Stimulated activated effector memory CD8-positive, alpha-beta T cell treated with anti-CD3 and anti-CD28 coated beads, Interleukin-12 subunit alpha, Interleukin-12 subunit beta, amount 100 ng/mL, for 72 hours (primary cell): ENCODE measurements around the gene LY9.

Experiments
- ATAC-seq: fragments of 150-1000 bp; cut with Tn5 transposase; 2 replicates; pipeline ENCODE4 v1.10.0; 2021
- DNase-seq, 2 donors: peaks; one replicate each; pipeline ENCODE4 v3.0.0; 2021 to 2022; ENCODE audit warnings: low spot score in 2 of 2
- H3K27ac Mint-ChIP-seq: one replicate; pipeline ENCODE4 v1.8.0; 2022; ENCODE audit warnings: mild to moderate bottlenecking, mixed read lengths
- H3K36me3 Mint-ChIP-seq: one replicate; pipeline ENCODE4 v1.8.0; 2022; ENCODE audit warnings: mild to moderate bottlenecking, mixed read lengths
- H3K4me1 Mint-ChIP-seq: one replicate; pipeline ENCODE4 v1.8.0; 2022; ENCODE audit warnings: mixed read lengths
- H3K4me3 Mint-ChIP-seq: one replicate; pipeline ENCODE4 v1.8.0; 2022; ENCODE audit warnings: mild to moderate bottlenecking, mixed read lengths
- H3K9me3 Mint-ChIP-seq: one replicate; pipeline ENCODE4 v1.8.0; 2022; ENCODE audit warnings: mixed read lengths

The LY9 gene

DNA sequence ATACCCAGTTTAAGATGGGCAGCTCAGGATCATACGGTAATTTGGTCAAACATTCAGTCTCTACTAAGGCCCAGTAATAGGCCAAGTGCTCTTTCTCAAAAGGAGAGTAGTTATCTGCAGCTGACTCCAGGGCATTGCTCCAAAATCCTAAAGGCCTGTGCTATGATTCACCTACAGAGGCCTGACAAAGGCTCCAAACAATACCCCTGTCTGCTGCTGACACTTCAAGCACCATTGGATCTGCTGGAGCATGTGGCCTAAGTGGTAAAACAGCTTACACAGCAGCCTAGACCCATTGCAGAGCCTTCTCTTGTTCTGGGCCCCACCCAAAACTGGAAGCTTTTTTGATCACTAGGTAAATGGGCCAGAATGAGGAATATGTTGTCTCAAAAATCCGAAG lies 34.1 kb upstream of the LY9 start:
- Mint-ChIP-seq H3K36me3 (peaks cover 4% of the 10 kb centered on the region), H3K4me3 (no peak overlapping the region), H3K4me1 (peaks cover 33% of the 10 kb centered on the region), H3K27ac (no peak overlapping the region), H3K9me3 (no peaks in the 10 kb centered on the region)
- DNase-seq, result no peak
- ATAC-seq, result no peak

DNA sequence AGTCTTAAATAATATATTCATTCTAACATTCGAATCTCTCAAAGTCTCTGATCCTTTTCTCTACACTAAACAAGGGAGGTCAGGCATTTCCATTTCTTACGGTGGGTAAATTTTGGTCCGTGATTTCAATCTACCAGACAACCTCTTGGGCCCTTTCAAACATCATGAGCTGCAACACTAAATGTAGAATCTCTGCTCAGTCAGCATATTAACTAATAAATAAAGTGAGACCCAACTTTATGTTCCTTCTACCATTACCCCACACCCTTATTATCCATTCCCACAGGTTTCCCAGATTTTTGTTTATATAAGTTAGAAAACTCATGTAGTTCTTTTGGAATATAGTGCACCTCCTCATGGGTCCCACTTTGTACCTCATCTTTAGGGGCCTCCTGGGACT lies 32.0 kb upstream of the LY9 start:
- ATAC-seq (no peak), DNase-seq (no peak)
- H3K36me3 Mint-ChIP-seq, result peaks cover 6% of the 10 kb centered on the region
- H3K27ac Mint-ChIP-seq, result no peak overlapping the region
- peaks cover 29% of the 10 kb centered on the region for H3K4me1 Mint-ChIP-seq
- H3K4me3 Mint-ChIP-seq, result no peak overlapping the region
- no peaks in the 10 kb centered on the region for H3K9me3 Mint-ChIP-seq

DNA sequence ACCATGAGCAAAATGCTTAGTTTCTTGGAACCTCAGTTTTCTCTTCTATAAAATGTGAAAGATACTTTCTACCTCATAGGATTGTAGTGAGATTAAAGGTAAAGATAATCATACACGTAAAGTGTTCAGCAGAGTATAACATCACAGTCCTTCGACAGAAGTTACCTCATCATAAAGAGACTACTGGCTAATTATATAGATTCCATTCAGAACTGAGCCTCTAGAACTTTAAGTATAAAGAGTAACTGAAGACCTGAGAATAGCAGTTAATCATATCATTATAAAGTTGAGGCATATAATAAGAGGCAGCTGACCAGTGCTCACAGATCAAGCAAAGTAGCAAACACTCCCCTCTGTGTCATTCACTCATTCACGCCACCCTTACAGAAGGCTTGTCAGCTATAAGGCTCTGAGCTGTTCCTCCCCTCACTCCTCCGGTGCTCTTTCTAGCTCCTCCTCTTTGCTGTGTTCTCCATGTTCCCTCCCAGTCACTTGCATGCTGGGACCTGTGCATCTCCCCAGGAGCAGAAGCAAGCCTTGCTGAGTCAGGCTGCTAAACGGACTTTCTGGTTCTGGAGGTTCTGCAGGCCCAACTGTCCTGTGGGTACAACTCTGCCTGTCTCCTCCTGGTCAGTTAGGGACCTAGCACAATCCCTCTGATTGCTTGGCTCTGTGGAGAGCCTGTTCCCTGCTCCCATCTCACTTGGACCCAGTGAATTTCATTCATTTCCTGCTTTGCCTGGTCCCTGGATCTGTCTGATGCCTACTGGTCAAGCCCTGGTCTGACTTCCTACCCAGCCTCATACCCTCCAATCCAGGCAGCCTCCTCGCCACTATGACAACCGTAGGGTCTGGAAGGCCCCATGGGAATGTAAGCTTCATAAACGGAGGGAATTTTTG lies 28.3 kb upstream of the LY9 start:
- Mint-ChIP-seq H3K4me3 (peak overlapping the region; percentile 81), H3K27ac (peak overlapping the region; percentile 95), H3K9me3 (no peaks in the 10 kb centered on the region), H3K4me1 (peaks cover 22% of the 10 kb centered on the region), H3K36me3 (peaks cover 6% of the 10 kb centered on the region)
- DNase-seq (peak in 1 of 2 donors; percentile 73), ATAC-seq (peak; percentile 84)

DNA sequence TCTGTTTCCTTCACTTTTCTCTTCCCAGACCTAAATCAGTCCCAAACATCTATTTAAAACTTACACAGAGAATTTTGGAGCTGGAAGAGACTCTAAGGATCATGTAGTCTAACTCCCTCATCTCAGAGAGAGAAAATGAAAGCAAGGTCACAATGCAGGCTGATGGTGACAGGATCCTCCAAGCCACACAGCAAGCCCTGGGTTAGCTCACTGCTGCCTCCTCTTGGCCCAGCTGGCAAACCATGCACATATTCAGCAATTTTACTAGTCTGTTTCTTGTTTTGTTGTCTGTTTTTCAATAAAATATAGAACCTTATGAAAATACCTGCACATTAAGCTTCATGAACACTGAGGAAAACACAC lies 27.7 kb upstream of the LY9 start:
- H3K4me3 Mint-ChIP-seq, result peak overlapping the region; percentile 81
- no peaks in the 10 kb centered on the region for H3K9me3 Mint-ChIP-seq
- H3K36me3 Mint-ChIP-seq, result peaks cover 6% of the 10 kb centered on the region
- DNase-seq, result peak; percentile 74 to 89
- peak overlapping the region; percentile 95 for H3K27ac Mint-ChIP-seq
- peak; percentile 93 for ATAC-seq
- H3K4me1 Mint-ChIP-seq, result peaks cover 22% of the 10 kb centered on the region

DNA sequence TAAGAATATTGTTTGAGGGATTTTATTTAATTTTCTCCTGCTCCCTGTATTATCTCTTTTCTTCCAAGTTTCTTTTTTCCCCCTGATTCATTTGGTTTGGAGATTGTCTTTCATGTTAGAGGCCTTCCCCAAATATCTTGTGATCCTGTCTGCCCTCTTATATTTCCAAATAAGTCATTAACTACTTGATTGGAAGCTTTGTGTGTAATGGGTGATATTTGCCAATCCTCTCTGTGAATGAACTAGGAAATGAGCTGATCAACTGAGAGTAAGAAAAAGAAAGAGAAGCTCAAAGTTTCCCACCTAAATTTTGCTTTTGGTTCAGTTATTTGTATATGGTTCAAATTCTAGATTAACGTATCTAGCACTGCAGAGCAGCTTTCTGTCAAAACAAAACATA lies 23.6 kb upstream of the LY9 start:
- DNase-seq (no peak), ATAC-seq (no peak)
- H3K4me3 Mint-ChIP-seq, result no peak overlapping the region
- no peaks in the 10 kb centered on the region for H3K9me3 Mint-ChIP-seq
- no peak overlapping the region for H3K27ac Mint-ChIP-seq
- peaks cover under 1% of the 10 kb centered on the region for H3K36me3 Mint-ChIP-seq
- H3K4me1 Mint-ChIP-seq, result peaks cover 26% of the 10 kb centered on the region

DNA sequence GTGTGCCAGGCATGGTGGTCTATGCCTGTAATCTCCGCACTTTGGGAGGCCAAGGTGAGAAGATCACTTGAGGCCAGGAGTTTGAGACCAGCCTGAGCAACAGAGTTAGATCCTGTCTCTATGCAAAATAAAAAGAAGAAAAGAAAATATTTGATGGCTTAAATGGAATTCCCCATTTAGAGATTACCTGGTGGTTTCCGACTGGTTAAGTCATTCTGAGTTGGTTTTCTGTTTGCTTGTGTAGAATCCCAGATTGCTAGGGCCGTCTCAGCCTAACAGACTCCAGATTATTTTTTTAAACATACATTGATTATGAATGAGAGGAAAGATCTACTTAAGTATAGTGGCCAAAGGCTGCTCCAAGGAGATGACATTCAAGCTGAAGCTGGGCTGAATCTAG lies 22.9 kb upstream of the LY9 start:
- Mint-ChIP-seq H3K36me3 (no peaks in the 10 kb centered on the region), H3K27ac (no peak overlapping the region), H3K4me1 (peaks cover 23% of the 10 kb centered on the region), H3K4me3 (no peak overlapping the region), H3K9me3 (no peaks in the 10 kb centered on the region)
- DNase-seq (no peak), ATAC-seq (no peak)

DNA sequence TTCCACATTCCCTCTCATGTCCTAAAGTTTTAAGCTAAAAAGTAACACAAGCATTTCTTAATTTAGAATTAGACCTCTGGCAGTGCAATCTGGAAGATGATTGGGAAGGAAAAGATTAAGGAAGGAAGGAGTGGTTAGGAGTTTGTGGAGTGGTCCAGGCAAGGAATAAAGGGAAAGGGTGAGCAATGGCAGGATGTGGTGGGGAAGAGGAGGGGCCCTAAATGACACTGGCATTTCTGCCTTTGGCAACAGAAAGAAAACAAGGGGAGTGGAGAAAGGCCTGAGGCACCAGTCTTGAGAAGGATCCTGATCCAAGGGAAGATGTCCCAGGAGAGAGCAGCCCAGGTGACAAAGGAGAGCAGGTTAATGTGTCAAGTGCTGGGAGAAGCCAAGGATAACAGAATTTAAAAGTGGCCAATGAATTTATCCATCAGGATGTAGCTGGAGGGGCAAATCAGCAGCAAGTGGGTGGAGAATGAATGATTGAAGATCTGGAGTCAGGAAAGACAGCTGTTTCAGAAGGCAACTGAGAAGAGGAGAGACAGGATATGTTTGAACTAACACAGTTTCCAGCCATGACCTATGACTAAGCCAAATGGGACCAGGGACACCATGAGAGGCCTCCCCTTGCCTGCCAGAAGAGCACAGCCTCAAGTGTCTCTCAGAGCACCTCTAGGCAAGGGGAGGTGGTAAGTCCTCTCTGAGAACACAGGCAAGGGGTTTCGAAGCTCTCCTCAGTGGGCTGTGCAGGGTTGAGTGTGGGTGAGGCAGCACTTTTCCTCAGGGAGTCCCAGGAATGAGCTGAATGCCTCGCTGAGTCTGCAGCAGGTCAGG lies 20.9 kb upstream of the LY9 start:
- DNase-seq (no peak), ATAC-seq (peak; percentile 72)
- Mint-ChIP-seq H3K36me3 (no peaks in the 10 kb centered on the region), H3K27ac (peak overlapping the region; percentile 32), H3K4me1 (peaks cover 19% of the 10 kb centered on the region), H3K4me3 (no peak overlapping the region), H3K9me3 (no peaks in the 10 kb centered on the region)

DNA sequence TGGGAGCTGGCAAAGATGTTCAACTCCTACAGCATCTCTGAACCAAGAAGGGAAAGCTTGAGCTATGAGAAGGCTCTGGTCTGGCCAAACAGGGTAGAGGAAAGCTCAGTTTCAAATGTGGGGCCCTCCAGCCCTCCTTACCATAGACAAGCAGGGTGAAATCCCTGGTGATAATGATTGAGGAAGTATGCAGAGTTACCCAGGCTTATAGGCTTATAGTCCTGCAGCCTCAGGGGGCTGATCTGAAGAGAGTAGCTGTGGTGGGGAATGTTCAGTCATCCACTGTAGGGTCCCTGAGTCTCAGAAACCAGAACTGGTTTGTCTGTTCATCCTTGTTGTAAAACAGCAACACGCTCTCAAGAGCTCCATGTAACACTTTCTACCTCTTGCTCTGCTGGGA lies 19.8 kb upstream of the LY9 start:
- Mint-ChIP-seq H3K4me3 (no peak overlapping the region), H3K9me3 (no peaks in the 10 kb centered on the region), H3K36me3 (no peaks in the 10 kb centered on the region), H3K4me1 (peaks cover 20% of the 10 kb centered on the region), H3K27ac (no peak overlapping the region)
- DNase-seq (no peak), ATAC-seq (no peak)

DNA sequence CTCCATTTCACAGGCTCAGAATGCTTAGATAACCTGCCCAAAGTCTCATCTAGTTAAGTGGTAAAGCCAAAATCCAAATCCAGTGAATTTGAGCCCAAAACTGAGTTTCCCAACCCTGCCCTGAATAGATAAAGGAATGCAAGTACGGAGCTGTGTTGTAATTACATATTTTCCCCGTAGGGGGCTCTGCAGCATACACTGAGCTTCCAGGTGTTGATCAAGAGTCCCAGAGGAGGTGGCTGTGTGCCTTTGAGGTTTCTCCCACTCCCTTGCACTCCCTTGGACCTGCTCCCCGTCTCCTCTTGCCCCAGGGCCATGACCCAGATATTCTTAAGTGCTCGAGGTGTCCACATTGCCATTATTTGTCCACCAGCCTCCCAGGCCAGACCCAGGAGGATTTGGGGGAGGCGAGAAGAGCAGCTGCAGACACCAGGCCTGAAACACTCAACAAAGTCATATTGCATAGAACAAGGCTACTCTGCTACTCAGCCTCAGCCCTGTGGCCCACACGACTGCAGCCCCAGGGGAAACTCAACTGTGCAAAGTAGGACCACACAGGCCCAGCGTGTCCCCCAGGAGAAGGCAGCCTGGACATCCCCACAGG lies 18.4 kb upstream of the LY9 start:
- DNase-seq (peak in 1 of 2 donors; percentile 73), ATAC-seq (peak; percentile 59)
- peaks cover 33% of the 10 kb centered on the region for H3K4me1 Mint-ChIP-seq
- H3K9me3 Mint-ChIP-seq, result no peaks in the 10 kb centered on the region
- no peak overlapping the region for H3K4me3 Mint-ChIP-seq
- H3K27ac Mint-ChIP-seq, result no peak overlapping the region
- H3K36me3 Mint-ChIP-seq, result no peaks in the 10 kb centered on the region

DNA sequence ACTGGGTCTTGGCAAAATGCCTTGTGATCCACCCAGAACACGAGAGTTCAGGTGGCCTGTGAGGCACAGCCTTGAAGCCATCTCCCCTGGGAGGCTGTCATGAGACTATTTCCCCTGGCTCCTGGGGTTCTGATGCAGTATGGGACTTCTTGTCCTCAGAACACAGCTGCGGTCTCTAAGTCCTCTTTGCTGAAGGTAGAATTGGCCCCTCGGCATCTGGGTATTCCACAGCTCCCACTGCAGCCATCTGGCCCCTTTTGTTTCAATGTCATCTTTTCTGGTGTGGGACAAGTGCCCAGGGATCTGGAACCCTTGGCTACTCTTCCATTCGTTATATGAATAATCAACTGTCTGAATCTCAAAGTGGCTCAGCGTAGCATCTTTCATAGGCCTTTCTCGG lies 17.0 kb upstream of the LY9 start:
- no peak for DNase-seq
- no peak for ATAC-seq
- Mint-ChIP-seq H3K4me3 (no peak overlapping the region), H3K27ac (peak overlapping the region; percentile 56), H3K4me1 (peaks cover 33% of the 10 kb centered on the region), H3K36me3 (no peaks in the 10 kb centered on the region), H3K9me3 (no peaks in the 10 kb centered on the region)

DNA sequence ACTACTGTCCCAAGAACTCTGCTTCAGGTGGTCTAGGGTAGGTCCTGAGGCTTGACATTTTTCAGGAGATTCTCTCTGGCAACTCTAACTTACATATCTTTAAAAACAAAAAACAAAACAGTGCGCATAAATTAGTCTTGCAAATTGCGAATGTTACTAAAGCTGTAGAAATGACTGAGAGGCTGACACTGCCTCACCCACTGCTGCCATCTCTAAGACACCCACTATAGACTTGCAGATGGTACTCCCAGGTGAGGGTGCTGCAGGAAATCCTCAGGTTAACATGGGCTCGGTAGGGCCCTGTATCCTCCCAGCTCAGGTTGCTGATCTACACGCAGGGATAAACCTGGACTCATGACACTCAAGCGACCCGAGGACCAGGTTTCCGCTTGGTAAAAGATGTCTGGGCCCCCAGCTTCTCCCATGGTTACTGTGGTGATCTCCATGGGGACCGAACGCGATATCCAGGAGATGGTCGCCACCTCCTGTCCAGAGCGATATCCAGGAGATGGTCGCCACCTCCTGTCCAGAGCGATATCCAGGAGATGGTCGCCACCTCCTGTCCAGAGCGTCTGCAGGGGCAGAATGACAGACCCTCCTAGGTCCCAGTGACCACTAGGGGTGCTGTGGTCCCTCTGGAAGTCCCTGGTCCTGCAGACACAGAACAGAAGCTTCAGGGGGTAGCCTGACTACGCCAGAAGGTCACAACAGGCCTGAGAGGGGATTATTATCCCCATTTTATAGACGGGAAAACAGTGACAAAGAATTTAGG lies 16.2 kb upstream of the LY9 start:
- H3K9me3 Mint-ChIP-seq, result no peaks in the 10 kb centered on the region
- peaks cover 30% of the 10 kb centered on the region for H3K4me1 Mint-ChIP-seq
- no peak overlapping the region for H3K4me3 Mint-ChIP-seq
- DNase-seq, result no peak
- H3K27ac Mint-ChIP-seq, result peak overlapping the region; percentile 56
- ATAC-seq, result peak; percentile 49
- no peaks in the 10 kb centered on the region for H3K36me3 Mint-ChIP-seq

DNA sequence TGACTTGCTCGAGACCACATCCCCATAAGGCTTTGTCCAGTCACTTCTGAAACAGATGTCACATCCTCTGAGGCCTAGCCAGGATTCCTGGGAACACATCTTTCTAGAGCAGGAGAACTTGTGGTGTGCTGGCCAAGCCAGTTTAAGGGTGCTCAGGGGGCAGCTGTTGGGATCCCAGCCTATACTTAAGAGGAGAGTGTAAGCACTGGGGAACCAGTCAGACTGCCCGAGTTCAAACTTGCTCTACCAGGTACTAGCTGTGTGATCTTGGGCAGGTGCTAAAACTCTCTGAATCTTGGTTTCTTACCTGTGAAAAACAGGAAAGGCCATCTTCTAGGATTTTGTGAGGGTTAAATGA lies 15.6 kb upstream of the LY9 start:
- DNase-seq (peak in 1 of 2 donors; percentile 48), ATAC-seq (no peak)
- Mint-ChIP-seq H3K27ac (no peak overlapping the region), H3K36me3 (no peaks in the 10 kb centered on the region), H3K4me3 (no peak overlapping the region), H3K4me1 (peaks cover 24% of the 10 kb centered on the region), H3K9me3 (no peaks in the 10 kb centered on the region)

DNA sequence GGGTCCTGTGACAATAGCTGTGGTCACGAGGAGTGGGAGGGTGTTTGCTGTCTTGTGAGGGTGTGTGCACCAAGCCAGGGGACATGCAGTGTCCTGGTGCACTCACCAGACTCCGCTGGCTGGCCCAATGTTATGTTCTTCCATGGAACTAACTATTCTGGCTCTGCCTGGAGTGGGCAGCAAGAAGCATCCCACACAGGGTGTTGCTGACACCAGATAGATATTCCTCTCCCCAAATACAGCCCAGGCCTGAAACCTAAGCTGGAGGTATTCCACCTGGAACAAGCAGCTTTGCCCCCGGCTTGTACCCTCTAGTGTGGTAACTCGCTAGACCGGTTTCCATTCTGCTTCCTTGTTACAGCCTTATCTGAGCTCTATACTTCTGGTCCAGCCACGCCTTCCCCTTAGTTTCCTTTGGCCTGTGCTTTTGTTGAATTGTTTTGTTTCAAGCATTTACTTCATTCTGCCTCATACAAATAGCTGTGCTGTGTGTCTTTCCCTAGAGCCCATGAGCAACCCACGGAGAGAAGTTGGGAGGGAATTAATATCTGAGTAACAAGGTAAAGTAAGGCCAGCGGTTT lies 14.7 kb upstream of the LY9 start:
- Mint-ChIP-seq H3K4me3 (no peak overlapping the region), H3K36me3 (no peaks in the 10 kb centered on the region), H3K9me3 (no peaks in the 10 kb centered on the region), H3K4me1 (peaks cover 22% of the 10 kb centered on the region), H3K27ac (peak overlapping the region; percentile 58)
- ATAC-seq (no peak), DNase-seq (peak in 1 of 2 donors; percentile 48)

DNA sequence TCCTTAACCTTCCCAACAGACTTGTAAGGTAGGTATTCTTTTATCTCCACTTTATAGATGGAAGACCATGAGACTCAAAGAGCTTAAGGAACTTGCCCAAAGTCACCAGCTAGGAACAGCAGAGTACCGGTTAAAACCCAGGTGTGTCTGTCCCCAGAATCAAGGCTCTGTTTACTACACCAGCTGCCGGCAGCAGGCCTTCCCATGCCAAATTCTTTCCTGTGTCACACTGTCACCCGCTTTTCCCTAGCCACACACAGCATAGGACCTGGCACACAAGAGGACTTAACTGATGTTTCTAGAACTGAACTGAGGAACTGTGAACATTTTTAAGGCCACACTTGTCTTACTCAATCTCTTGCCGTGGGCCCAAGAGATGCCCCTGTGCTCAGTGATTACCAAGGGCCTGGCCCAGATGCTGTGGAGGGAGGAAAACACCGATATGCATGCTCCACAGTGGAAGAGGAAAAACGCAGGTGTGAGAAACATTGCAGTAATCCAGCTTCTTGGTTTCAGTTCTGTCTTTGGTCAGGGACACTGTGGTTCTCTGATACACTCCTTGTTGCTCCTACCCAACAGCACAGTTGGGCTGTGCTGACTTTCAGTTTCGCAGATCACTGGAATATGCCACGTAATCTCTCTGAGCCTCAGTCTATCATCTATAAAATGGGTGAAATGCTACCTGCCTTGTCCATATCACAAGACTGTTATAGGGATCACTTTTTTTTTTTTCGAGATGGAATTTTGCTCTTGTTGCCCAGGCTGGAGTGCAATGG lies 13.9 kb upstream of the LY9 start:
- H3K36me3 Mint-ChIP-seq, result no peaks in the 10 kb centered on the region
- H3K4me3 Mint-ChIP-seq, result peak overlapping the region; percentile 9
- peak; percentile 89 for ATAC-seq
- H3K9me3 Mint-ChIP-seq, result no peaks in the 10 kb centered on the region
- peak in 1 of 2 donors; percentile 61 for DNase-seq
- peaks cover 20% of the 10 kb centered on the region for H3K4me1 Mint-ChIP-seq
- peak overlapping the region; percentile 58 for H3K27ac Mint-ChIP-seq
